NCI-H1105 (cell line): Measurements from ENCODE around the gene KCNAB2.
"Not testable (repeated sequence)": the region's sequence is repeated elsewhere in the genome, so short reads cannot be mapped to it uniquely, and the experiment has no call there.

Experiments used
- DNase-seq: peaks from one replicate; lab custom pipeline; 2025; lab: John Stamatoyannopoulos, UW

KCNAB2 gene

DNA sequence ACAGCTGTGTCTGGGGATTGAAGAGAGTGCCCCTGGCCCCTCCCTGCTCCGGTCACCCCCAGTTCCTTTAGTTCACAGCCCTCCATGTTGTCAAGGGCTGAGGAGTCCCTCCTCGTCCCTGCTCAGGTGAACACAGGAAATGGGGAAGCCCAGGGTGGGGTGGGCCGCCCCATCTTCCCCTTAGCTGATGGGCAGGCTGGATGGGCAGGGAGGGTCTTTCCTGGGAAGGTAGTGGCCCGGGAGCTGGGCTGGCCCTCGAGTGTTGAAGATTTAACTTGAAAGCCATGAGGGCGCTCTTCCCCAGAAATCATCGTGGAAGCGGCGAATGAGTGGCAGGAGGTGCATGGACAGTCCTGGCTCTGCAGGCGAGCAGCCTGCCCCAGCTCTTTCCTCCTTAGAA, 35.1 kb upstream of the KCNAB2 start:
- DNase-seq = no peak

DNA sequence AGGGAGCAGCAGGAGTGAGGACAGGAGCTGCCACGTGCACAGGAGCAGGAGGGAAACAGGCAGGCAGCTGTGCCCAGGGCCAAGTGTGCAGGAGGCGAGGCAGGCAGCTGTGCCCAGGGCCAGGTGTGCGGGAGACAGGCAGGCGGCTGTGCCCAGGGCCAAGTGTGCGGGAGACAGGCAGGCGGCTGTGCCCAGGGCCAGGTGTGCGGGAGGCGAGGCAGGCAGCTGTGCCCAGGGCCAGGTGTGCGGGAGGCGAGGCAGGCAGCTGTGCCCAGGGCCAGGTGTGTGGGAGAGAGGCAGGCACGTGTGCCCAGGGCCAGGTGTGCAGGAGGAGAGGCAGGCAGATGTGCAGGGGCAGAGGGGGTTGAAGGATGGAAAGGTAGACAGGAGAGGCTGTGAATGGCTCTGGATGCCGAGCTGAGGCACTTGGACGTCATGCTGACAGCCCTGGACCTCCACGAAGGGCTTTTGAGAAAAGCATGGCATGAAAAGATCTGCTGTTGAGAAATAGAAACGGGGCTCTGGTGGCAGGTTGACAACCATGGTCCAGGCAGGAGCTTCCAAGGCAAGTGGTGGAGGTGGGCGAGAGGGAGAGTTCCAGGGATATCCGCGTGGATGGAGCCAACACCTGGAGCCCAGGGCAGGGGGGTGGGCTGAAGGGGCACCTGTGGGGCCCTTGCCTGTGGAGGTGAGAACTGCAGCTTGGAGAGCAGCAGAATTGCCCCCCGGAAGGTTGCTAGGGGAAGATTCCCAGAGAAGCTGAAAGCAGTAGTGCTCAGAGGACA, 34.3 kb upstream of the KCNAB2 start:
- no peak for DNase-seq

DNA sequence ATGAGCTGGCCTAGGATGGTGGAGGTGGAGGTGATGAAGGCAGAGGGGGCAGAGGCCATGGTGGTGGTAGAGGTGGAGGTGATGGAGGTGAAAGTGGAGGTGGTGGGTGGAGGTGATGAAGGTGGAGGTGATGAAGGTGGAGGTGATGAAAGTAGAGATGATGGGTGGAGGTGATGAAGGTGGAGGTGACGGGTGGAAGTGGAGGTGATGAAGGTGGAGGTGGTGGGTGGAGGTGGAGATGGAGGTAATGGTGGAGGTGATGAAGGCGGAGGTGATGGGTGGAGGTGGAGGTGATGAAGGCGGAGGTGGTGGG, 33.8 kb upstream of the KCNAB2 start:
- DNase-seq = no peak

DNA sequence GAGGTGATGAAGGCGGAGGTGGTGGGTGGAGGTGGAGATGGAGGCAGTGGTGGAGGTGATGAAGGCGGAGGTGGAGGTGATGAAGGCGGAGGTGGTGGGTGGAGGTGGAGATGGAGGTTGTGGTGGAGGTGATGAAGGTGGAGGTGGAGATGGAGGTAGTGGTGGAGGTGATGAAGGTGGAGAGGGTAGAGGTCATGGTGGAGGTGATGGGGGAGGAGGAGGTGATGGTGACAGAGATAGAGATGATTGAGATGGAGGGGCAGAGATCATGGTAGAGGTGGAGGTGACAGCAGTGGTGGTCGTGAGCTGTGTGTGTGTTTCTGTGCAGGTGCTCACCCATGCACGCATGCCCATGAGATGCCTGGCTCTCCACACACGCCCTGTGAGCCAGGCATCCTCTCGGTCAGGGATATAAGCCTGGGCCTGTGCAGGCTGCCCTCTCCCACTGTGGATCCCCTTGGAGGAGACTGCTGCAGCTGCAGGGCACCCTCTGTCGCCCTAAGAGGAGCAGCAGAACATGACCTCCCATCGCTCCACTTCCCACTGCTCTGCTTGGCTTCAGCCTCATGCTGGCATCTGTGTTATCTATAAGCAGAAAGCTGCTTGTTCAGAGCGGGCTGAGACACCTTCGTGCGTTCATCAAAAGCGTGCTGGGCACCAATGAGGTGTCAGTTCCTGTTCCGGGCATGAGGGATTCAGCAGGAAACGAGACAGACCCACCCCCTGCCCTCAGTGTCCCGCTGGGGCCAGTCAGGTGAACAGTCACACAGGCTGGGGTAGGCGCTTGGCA, 33.0 kb upstream of the KCNAB2 start:
- DNase-seq = no peak

DNA sequence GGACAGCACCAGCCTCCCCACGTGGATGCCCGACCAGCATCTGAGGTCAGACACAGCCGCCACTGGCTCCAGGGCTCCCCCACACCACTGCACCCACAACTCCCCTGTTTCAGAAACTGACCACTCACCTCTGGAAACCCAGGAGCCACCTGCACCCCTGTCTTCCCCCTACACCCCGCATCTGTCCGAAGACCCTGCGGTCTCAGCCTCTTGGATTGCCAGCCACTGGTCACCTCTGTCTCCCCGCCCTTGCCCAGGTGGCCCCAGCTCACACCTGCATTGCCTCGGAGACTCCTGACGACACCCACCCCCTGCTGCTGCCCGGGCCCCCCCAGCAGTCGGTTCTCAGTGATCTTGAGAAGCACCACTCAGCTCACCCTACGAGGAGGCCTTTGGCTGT, 32.2 kb upstream of the KCNAB2 start:
- DNase-seq = no peak

DNA sequence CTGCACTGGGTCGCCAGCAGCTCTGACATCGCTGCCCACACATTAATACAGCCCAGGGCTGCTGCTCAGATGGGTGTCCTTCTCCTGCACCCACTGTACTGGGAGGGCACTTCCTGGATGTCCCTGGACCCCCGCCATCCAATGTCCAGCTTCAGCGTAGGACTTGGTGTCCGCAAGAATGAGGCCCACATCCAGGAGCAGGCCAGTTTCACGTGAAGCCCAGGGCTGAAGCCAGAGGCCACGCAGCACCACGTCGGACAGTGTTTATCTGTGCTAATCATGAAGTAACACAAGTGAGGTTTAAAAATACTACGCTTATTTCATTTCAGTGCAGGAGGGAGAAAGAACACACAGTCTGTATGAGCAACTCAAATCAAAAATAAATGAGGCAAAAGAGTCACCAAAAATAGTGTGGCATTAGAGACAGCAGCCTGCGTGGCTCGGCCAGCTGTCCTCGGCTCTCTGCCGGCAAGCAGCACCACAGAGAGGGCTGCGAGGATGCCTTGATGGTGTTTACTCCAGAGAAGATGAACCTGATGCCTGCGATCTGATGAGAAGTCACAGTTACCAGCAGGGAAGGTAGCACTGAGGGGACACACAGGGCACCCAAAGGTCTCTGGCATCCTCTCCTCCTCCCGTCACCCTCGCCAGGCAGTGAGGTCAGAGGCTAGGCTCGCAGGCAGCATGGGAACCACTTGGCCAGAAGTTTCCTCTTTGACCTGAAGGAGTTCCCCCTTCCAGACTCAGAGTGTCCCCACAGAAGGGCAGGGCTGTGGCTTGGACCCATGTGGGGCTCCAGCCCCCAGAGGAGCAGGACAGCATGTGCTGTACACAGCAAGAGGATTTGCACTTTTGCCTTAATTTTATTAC, 31.3 kb upstream of the KCNAB2 start:
- DNase-seq = no peak

DNA sequence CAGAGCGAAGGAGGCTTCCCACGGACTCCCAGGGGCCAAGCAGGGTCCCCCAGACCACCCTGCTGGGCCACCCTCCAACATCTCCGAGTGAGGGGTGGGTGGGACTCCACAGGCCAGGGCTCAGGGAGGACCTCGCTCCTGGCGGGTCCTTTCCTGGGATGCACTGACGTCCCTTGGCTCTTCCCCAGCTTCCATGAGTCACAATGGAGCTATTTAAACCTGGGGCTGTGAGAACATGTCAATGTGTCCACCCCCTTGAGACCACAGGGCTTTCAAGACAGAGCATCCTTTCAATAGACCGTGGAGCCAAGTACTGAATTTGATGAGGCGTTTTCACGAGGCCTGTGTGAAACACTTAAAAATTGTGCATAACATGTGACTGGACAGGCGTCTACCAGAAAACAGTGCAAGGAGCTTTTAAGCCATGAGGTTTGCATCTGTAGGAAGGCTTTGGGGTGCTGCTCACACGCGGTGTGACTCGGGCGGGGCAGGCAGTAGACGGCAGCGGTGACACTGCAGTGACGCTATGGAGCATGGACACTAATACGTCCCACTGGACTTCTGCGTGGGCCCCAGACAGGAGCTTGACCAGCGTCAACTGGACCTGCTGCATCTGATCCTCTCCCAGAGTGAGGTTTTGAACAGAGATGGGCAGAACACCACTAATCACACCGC, 29.4 kb upstream of the KCNAB2 start:
- no peak for DNase-seq

DNA sequence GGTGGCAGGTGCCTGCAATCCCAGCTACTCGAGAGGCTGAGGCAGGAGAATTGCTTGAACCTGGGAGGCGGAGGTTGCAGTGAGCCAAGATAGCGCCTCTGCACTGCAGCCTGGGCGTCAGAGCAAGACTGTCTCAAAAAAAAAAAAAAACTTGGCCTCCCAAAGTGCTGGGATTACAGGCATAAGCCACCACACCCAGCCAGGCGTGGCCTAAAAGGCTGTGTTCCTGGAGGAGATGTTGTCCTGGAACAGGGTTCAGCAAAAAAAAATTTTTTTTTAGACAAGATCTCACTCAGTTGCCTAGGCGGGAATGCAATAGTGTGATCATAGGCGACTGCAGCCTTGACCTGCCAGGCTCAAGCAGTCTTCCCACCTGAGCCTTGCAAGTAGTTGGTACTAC, 28.0 kb upstream of the KCNAB2 start:
- not testable (repeated sequence) for DNase-seq

DNA sequence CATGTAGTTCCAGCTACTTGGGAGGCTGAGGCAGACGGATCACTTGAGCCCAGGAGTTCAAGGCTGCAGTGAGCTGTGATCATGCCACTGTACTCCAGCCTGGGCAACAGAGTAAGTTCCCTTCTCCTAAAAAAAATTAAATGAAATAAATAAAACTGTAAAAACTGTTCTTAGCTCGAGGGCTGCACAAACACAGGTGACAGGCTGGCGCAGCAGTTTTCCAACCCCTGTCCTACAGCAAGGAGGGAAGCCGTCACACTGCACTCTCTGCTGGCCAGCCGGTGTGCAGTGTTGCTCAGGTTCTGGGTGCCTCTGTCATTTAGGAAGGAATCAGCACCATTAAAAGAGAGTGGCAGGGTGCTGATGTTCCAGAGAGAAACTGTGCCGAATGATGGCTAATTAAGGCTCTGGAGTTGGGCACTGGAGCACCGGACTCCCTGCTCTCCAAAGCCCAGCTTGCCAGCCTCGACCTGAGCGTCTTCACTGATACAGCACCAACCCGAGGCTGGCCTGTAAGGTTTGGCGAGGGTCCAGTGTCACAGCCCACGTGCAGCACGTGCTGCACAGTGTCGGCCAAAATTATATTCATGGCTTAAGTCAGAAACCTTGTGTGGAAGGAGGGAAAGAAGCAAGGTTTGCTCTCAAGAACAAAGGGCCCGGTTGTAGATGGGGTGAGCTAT, 26.4 kb upstream of the KCNAB2 start:
- no peak for DNase-seq

DNA sequence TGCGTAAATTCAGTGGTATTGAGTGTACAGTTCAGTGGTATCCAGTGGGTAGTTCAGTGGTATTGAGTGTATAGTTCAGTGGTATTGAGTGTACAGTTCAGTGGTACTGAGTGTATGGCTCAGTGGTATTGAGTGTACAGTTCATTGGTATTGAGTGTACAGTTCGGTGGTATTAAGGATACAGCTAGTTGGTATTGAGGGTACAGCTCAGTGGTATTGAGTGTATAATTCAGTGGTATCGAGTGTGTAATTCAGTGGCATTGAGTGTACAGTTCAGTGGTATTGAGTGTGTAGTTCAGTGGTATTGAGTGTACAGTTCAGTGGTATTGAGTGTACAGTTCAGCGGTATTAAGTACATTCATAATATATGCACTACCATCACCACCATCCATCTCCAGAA, 23.5 kb upstream of the KCNAB2 start:
- no peak for DNase-seq

DNA sequence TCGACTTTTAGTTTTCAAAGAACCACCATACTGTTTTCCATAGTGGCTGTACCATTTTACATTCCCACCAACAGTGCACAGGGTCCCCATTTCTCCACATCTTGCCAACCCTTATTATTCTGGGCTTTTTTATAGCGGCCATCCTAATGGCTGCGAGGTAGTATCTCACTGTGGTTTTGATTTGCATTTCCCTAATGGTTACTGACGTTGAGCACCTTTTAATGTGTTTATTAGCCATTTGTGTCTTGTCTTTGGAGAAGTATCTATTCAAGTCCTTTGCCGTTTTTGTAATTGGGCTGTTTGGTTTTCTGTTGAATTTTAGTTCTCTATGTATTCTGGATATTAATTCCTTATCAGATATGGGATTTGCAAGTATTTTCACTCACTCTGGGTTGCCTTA, 22.3 kb upstream of the KCNAB2 start:
- no peak for DNase-seq

DNA sequence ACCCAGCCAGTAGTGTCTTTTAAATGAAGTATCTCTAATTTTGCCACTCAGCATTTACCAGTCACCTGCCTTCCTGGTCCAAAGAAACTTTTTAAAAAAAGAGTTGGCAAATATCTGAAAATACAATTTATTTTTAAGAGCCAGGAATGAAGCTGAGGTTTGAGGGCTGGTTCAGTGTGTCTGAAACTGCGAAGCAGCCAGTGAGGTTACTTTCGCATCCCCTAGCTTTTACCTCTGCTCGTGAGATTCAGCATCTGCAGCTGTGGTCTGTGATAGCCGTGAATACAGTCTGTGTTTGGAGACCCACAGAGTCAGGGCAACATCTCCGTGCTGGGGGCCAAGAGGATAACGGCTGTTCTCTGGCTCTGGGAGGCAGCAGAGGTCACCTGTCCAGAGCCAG, 21.3 kb upstream of the KCNAB2 start:
- DNase-seq = no peak

DNA sequence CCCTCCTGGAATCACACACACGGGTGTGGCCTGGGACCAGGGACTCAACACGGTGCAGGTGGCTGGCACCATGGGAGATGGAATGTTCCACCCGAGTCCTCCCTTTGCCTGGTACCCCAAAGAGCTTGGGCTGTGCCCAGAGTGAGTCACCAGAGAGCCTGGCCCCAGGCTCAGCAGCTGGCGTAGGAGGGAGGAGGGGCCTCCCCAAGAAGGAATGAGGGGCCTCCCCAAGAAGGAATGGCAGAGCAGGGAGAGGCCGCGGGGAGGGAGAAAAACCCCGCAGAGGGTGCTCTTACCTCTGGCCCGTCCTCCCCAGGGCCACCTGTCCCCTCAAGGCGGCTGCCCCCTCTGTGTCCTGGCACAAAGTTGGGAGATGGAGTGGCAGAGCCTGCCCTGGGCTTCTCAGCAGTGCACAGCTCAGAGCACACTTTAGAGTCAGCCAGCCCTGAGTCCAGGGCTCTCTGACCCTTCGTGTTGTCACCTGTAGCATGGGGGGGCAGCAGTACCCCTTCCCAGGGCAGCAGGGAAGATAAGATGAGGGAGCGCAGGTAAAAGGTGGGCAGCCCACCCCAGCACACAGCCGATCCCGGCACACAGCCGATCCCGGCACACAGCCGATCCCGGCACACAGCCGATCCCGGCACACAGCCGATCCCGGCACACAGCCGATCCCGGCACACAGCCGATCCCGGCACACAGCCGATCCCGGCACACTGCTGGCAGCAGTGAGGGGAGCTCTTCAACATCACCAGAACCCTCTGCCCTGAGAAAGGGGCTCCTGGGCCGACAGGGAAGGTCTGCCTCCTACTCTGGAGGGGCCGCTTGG, 20.2 kb upstream of the KCNAB2 start:
- DNase-seq = no peak

DNA sequence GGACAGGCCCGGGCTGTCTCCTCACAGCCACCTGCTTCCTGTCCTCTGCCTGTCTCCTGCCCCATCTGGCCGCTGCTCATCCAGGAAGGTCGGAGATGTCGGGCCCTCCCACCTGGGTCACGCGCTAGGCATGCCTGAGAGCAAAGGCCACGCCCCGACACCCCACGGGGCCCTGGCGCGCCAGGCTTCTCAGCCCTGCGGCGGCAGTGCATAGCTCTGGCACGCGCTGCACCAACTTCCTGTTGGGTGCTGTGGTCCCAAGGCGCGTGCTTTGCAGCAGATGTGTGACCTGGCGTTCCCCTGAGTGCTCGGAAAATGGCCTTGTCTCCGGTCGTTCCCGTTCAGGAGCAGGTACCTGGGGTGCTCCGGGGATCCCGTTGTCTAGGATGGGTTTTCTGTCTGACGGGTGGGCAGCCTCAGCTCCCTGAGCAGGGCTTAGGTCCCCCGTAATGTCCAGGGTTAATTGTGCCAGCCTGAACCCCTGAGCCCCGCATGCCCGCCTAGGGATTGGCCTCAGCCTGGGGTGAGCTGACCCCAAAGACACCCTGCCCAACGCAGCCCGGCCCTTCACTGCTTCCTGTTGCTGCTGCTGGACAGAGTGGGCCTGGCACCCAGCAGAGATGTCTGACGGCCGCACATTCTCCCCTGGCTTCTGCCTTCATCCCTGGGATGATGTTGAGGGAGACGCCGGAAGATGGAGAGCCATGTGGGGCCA, 19.4 kb upstream of the KCNAB2 start:
- DNase-seq = peak; percentile 91

DNA sequence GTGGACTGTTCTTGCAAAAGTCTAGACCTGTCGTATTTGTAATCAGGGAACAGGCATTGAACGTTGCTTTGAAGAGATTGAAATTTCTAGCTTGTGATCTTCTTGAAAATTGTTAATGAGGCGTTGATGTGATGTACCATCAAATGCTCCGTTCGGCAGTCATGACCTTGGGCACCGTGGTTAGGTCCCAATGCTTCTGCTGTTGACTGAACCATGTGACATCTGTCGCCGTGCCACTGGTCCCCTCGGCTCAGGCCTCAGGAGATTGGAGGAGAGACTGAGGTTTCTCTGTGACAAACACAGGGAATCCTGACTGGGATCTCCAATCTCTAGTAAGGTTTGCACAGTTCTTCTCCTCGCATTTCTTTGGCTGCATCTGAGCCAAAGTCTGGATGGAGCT, 18.1 kb upstream of the KCNAB2 start:
- no peak for DNase-seq

DNA sequence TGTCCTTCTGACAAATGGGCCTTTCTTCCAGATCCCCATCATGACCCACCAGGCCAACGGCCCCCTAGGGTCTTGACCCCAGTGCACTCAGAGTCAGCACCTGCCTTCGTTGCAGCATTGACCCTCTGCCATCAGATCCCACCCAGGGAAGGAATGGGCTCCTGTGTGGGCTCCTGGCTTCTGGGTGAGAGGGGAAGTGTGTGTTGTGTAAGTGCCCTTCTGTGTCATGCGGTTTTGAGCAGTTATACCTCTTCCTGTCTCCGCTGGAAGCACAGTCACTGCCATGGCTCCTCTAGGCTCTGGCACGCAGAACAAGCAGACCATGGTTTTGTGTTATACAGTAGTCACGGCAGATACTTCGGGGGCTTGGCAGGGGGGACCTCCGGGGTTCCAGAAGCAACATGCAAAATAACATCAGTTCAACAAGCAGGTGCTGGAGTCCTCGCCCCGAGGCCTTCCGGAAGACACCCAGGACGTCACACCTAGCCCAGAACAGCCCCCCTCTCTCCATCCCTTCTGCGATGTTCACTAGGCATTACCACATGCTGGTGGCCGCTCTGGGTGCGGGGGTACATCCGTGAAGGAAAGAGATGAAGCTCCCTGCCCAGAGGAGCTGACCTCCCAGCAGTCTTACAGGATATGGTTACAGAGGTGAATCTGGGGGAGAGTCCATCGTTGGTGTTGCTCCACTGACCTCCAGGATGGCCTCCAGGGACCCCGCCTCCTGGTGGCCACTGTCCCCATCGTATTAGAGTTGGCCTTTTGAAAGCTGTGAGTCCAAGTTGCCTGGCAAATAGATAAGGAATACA, 17.4 kb upstream of the KCNAB2 start:
- no peak for DNase-seq

DNA sequence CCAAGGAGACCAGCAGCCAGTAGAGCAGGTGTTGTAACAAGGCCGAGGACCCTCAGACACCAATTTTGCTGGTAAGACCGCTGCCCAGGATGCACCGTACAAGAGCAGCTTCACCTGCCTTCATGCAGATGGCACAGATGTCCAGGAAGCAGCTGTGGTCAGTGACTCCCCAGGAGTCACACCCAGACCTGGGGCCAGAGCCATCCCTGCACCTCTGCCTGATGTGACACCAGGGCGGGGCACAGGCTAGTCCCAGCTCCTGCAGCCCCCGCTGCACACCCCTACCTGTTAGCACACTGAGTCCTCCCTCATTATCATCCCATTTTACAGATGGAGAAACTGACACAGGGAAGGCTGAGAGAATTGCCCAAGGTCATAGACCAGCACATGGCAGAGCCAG, 16.3 kb upstream of the KCNAB2 start:
- DNase-seq = no peak

DNA sequence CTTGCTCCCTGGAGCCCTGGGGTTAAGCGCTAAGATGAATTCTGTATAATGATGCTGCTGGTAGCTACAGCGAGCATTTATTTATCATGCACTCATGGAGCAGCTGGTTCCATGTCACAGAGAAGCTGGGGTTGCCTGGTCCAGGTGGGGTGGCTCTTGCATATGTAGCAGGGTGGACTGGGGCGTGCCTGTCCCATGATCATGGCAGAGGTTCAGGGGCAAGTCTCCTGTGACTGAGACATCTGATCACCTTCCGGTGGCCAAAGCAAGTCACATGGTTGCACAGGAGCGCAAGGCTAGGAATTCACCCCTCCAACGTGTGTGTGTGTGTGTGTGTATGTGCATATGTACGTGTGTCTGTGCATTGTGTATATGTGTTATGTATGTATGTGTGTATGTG, 15.6 kb upstream of the KCNAB2 start:
- no peak for DNase-seq

DNA sequence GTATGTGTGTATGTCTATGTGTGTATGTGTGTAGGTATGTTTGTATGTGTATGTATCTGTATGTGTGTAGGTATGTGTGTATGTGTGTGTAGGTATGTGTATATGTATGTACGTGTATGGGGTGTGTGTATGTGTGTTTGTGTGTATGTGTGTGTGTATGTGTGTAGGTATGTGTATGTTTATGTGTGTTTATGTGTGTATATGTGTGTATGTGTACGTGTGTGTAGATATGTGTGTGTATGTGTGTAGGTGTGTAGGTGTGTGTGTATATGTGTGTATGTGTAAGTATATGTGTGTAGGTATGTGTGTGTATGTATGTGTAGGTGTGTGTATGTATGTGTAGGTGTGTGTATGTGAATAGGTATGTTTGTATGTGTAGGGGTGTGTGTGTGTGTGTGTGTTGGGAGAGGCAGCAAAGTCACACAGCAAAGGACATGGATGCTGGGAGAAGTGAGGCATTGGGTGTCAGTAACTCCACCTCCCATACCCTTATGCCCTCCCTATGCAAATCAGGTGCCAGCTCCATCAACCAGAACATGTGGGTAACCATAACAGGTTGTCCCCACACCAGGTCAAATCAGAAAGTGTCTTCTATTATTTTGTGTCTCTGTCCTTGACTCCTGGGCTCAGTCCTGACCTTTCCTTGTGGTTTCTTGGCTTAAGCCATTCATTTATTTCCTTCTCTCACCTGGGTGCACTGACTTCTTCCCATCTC, 15.0 kb upstream of the KCNAB2 start:
- DNase-seq = no peak
